ENCODE data around the gene EPS15.

- TF ChIP-seq POLR2A (IDR thresholded peaks at IDR 0.05; ENCODE audit: low read depth, low read length) (no peak), TAF1 (IDR thresholded peaks at IDR 0.05; ENCODE audit: low read depth, low read length) (no peak), POLR2AphosphoS5 (IDR thresholded peaks at IDR 0.05; ENCODE audit: low read depth, low read length) (no peak), PAX5 (IDR thresholded peaks at IDR 0.05; ENCODE audit: insufficient read depth, low read length, severe bottlenecking) (no peak), SPI1 (IDR thresholded peaks at IDR 0.05; ENCODE audit: low read depth, low read length) (no peak), POU2F2 (IDR thresholded peaks at IDR 0.05; ENCODE audit: low read depth, low read length) (no peak)
Measured at GRCh38 chr1:51515312-51515960, 3.6 kb downstream of the EPS15 start.

All from GM12891 (cell line).